HG03060 (cell line): ENCODE results near the gene TGFB1.
"Not testable (repeated sequence)": the region's sequence is repeated elsewhere in the genome, so short reads cannot be mapped to it uniquely, and the experiment has no call there.

ENCODE experiments used
- ATAC-seq: cut with Tn5 transposase; IDR thresholded peaks from one replicate; pipeline ENCODE4 v1.9.1; 2021; ENCODE audit warnings: low read depth, moderate number of reproducible peaks; ENCODE audit not compliant: unreplicated experiment

The TGFB1 gene

GRCh38 chr19:41304706-41305483 is 48.8 kb downstream of the TGFB1 start:
- no peak for ATAC-seq

GRCh38 chr19:41303954-41304353 is 49.8 kb downstream of the TGFB1 start:
- ATAC-seq, result no peak

GRCh38 chr19:41302624-41303351 is 50.9 kb downstream of the TGFB1 start:
- ATAC-seq, result no peak

- no peak for ATAC-seq
Observed at GRCh38 chr19:41300555-41300954, 53.2 kb downstream of the TGFB1 start.

- no peak for ATAC-seq
Observed at GRCh38 chr19:41299755-41300089, 54.0 kb downstream of the TGFB1 start.

GRCh38 chr19:41299046-41299754 is 54.5 kb downstream of the TGFB1 start:
- ATAC-seq, result no peak

GRCh38 chr19:41298348-41298964 is 55.3 kb downstream of the TGFB1 start:
- no peak for ATAC-seq

GRCh38 chr19:41297628-41298347 is 55.9 kb downstream of the TGFB1 start:
- ATAC-seq, result peak; percentile 60

- no peak for ATAC-seq
Observed at GRCh38 chr19:41296433-41296871, 57.3 kb downstream of the TGFB1 start.

- ATAC-seq, result no peak
Observed at GRCh38 chr19:41295499-41295898, 58.2 kb downstream of the TGFB1 start.

GRCh38 chr19:41294393-41294792 is 59.3 kb downstream of the TGFB1 start:
- ATAC-seq, result no peak

GRCh38 chr19:41289814-41290213 is 63.9 kb downstream of the TGFB1 start:
- not testable (repeated sequence) for ATAC-seq

GRCh38 chr19:41288673-41289530 is 64.8 kb downstream of the TGFB1 start:
- ATAC-seq, result no peak
